Astrocyte of the spinal cord (primary cell): Measurements from ENCODE around the gene RALGPS1.

ENCODE experiments used
- DNase-seq: peaks from one replicate; pipeline ENCODE4 v3.0.0; 2011; ENCODE audit warnings: low read depth, low spot score
- H3K4me3 ChIP-seq: 2 replicates; pipeline ENCODE4 v1.5.1; 2011; ENCODE audit warnings: low read depth, mild to moderate bottlenecking, low read length, moderate library complexity
- in situ Hi-C: cut with HindIII; loops from 2 replicates; pipeline ENCODE4 v1.10.0; 2017; ENCODE audit warnings: low sequenced_read_pairs
- TF ChIP-seq, protein P1 (sequence below): IDR thresholded peaks from 2 replicates; pipeline ENCODE4 v1.5.1; 2012; ENCODE audit warnings: low read depth, mild to moderate bottlenecking, low read length, inconsistent platforms

Gene RALGPS1

DNA sequence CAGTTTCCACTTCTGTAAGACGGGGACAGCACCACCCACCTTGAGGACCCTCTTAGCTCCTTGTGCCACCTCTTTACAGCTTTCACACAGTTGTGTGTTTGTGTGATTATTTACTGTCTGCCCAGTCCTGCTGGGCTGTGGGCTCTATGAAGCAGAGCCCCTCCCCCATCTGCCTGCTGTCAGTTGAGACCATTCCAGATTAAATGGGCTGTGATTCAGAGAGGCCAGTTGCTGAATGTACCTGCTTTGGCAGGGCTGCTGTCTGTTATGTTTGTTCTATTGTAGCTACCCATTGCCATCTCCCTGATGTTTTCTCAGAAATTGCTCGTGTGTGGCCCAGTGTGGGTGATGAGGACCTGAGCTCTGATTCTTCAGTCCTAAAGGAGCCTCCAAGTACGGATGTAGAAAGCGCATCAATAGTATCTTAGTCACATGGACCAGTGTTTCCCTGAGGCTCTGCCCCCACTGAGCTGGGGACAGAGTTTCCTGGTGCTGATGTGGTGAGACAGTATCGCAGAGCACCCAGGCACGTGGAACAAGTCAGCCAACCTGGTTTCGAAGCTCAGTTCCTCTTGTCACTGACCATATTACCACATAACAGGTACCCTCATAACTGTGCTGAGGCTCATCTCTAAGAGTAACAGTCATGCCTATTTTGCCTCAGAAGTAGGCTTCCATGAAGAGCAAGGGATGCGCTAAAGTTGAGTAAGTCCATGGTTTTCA lies 204.2 kb downstream of the RALGPS1 start:
- no peak for DNase-seq
- in situ Hi-C loops = no loop called here
- no peak overlapping the region for H3K4me3 ChIP-seq
- TF ChIP-seq, protein P1, sequence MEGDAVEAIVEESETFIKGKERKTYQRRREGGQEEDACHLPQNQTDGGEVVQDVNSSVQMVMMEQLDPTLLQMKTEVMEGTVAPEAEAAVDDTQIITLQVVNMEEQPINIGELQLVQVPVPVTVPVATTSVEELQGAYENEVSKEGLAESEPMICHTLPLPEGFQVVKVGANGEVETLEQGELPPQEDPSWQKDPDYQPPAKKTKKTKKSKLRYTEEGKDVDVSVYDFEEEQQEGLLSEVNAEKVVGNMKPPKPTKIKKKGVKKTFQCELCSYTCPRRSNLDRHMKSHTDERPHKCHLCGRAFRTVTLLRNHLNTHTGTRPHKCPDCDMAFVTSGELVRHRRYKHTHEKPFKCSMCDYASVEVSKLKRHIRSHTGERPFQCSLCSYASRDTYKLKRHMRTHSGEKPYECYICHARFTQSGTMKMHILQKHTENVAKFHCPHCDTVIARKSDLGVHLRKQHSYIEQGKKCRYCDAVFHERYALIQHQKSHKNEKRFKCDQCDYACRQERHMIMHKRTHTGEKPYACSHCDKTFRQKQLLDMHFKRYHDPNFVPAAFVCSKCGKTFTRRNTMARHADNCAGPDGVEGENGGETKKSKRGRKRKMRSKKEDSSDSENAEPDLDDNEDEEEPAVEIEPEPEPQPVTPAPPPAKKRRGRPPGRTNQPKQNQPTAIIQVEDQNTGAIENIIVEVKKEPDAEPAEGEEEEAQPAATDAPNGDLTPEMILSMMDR = no peak

DNA sequence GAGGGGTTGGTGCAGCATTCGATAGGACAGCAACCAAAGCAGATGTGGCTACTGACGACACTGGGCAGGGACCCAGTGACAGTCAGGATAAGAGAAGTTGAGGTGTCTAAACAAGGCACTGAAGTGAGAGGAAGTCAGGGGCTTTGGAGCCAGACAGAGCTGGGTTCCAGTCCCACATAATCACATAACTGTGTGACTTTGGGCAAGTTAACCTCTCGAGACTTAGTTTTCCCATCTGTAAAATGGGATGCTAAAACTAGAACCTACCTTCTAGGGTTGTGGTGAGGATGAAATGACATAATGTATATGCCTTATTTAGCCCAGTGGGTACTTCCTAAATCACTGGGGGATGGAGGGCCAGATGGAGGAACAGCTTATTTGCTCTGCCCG lies 204.7 kb downstream of the RALGPS1 start:
- in situ Hi-C loops = no loop called here
- TF ChIP-seq, protein P1 = no peak
- no peak overlapping the region for H3K4me3 ChIP-seq
- no peak for DNase-seq

DNA sequence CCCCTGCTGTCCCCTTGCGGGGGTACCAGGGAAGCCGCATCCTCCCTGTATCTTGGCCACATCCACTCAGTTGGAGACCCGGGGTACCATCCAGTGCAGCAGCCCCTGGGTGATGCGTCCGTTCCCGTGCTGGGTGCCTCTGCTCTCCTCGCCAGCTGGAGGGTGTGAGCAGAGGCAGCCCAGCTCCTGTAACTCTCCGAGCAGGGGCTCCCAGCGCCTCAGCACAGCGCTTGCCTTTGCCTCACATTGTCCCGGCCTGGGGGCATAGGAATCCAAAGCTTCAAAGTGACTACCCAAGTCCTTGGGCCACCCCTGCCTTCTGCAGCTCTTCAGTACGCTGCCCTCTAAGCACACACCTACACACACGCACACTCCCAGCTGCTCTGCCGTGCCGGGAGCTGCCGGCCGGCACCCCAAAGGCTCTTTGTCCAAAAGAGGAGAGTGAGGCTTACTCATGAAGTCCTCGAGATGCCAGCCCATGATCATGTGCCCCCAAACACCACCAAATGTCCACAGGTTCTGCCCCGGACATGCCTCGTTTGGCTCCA lies 207.1 kb downstream of the RALGPS1 start:
- TF ChIP-seq, protein P1 = no peak
- in situ Hi-C loops = no loop called here
- DNase-seq = peak; percentile 17
- peak overlapping the region; percentile 53 for H3K4me3 ChIP-seq

DNA sequence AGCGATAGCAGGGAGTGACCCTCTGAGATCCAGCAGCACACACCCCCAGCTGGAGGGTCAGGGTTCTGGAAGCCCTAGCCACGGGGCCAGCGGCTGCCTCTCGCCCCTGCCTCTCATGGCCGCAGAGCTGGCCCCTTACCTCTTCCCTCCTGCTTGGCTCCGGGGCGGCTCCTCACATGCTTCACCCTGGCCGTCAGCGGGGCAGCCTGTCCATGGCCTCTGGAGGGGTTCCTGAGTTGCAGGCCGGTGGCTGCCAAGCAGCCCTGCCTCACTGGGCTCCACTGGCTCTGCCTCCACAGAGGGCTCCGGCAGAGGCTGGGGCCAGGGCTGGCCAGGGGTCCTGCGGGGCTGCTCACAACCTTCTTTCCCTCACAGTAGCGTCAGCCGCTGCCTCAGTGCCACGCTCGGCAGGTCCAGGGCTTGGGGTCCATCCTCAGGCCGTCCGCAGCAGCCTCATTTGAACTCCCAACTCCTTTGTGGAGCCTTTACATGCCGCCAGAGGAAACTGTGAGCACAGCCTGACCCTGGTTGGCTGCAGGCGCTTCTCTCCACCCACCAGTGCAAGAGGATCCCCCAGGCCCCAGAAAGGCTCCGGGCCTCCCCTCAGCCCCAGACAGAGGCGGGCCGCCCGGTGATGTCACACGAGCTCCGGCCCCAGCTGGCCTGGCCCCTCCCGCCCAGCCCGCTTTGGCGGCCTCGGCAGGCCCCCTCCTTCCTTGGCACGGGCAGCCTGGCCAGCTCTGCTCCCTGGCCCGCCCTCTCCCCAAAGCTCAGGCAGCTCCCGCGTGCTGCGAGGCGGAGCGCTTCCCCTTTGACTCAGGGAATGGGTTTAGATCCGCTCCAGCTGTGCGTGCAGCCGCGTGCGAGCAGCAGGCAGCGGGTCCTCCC lies 207.8 kb downstream of the RALGPS1 start, which contains the start of gene ANGPTL2:
ANGPTL2 (minus strand) TSS at position 460 of the 888 bp plus-strand sequence. CDS start 13,904 bp downstream, outside the sequence.
- H3K4me3 ChIP-seq = peak within 1 kb of the TSS; percentile 53
- in situ Hi-C loops = no loop called here
- TF ChIP-seq, protein P1 = no peak
- peak; percentile 94 for DNase-seq

DNA sequence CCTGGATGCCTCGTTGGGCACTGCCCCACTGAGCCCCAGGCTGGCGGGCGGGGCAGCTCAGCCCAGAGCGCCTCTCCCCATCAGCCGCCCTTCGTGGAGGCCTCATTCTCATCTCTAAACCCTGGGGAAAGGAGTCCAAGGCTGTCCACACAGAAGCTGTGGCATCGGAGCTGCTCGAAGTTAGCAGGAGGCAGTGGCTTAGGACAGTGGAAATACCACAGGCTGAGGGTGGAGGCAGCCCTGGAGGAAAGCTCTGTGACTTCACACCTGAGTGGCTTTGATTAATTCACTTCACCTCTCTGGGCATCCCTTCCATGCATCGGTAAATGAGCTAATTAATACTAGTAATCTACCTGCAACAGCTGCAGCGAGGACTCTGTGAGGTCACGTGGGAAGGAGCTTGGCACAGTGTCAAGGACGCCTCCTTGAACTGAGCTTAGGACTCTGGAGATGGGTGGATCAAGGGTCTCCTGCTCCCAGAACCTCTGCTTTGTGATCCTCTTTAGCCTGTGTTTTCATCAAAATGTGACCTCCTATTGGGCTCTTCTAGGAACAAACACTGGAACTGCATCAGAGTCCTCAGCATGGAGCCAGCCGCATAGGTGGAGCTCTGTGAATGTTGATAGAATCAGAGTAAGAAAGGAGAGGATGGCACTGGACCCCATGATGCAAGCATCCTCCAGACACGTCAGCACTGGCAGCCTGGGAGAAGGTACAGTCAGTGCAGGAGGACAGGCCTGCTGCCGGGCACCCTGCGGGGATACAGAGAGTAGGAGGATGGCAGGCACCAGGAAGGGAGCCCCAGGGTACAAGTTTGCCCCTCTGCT lies 208.7 kb downstream of the RALGPS1 start:
- peak overlapping the region; percentile 3 for H3K4me3 ChIP-seq
- TF ChIP-seq, protein P1 = no peak
- DNase-seq = no peak
- in situ Hi-C loops = no loop called here

DNA sequence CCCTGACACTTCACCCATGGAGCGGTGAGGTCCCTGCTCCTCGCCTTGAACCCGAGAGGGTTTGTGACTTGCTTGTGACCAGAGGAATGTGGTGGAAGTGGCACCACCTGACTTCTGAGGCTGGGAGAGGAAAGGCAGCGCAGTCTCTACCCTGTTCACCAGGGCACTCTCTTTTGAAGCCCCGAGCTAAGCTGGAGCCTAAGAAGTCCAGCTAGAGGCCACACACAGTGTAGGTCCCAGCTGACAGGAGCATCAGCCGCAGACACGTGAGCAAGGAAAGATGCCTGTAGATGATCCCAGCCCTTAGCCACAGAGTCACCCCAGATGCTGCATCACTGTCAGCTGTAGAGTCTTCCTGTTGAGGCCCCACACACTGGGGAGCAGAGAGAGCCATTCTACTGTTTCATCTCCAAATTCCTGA lies 209.5 kb downstream of the RALGPS1 start:
- TF ChIP-seq, protein P1 = no peak
- no peak for DNase-seq
- in situ Hi-C loops = no loop called here
- no peak overlapping the region for H3K4me3 ChIP-seq
